ENCODE data around the gene POLD3.

DNA sequence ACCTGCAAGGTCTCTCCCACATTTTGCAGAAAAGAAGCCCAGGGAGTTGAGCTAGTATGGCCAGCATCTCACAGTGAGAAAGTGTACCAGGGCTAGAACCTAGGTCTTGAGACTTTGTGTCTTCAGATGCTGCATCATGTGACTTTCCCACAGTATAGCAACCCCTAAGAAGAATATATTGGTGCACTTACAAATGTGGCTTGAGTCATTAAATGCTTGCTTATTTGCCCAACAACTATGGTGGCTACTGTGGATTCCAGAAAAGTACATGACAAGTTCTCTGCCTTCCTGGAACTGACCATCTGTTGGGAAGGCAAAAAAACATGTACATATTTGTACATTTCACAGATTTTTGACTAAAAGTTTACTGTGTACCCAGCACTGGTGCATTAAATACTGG lies 55.0 kb downstream of the POLD3 start:
- no peak for TF ChIP-seq EZH2 (IDR thresholded peaks at IDR 0.05; ENCODE audit: borderline replicate concordance, insufficient read depth, low read depth, low read length, poor library complexity, severe bottlenecking)
- TF ChIP-seq, protein P1, sequence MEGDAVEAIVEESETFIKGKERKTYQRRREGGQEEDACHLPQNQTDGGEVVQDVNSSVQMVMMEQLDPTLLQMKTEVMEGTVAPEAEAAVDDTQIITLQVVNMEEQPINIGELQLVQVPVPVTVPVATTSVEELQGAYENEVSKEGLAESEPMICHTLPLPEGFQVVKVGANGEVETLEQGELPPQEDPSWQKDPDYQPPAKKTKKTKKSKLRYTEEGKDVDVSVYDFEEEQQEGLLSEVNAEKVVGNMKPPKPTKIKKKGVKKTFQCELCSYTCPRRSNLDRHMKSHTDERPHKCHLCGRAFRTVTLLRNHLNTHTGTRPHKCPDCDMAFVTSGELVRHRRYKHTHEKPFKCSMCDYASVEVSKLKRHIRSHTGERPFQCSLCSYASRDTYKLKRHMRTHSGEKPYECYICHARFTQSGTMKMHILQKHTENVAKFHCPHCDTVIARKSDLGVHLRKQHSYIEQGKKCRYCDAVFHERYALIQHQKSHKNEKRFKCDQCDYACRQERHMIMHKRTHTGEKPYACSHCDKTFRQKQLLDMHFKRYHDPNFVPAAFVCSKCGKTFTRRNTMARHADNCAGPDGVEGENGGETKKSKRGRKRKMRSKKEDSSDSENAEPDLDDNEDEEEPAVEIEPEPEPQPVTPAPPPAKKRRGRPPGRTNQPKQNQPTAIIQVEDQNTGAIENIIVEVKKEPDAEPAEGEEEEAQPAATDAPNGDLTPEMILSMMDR (IDR thresholded peaks at IDR 0.05) = no peak

Data from B cell (primary cell).